22Rv1 (cell line): ENCODE data around the gene TMEM222.

Experiments used
- ZFX ChIP-seq: fragments of 450-650 bp; IDR thresholded peaks from 2 replicates; pipeline ENCODE4 v1.6.1; 2017; ENCODE audit warnings: antibody characterized with exemption, borderline replicate concordance
- TF ChIP-seq, protein P1 (sequence below): fragments of 450-650 bp; IDR thresholded peaks from 2 replicates; pipeline ENCODE4 v1.5.1; 2017; ENCODE audit warnings: mild to moderate bottlenecking

DNA sequence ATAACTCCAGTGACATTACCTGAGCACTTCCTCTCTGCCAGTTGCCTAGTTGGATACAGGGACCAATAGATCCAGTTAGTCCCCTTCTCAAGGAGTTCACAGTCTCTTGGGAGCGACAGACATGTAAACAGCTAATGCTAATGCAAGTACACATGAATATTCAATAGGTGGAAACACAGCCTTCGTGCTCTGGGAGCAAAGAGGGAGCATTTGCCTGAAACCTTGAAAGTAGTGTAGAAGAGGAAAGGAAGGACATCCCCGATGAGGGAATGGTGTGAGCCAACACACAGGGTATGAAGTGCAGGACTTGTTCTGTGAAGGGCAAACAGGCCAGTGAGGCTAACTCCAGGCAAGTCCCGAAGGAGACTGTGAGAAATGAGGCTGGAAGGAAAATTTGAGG lies 3.8 kb upstream of the TMEM222 start:
- TF ChIP-seq, protein P1, sequence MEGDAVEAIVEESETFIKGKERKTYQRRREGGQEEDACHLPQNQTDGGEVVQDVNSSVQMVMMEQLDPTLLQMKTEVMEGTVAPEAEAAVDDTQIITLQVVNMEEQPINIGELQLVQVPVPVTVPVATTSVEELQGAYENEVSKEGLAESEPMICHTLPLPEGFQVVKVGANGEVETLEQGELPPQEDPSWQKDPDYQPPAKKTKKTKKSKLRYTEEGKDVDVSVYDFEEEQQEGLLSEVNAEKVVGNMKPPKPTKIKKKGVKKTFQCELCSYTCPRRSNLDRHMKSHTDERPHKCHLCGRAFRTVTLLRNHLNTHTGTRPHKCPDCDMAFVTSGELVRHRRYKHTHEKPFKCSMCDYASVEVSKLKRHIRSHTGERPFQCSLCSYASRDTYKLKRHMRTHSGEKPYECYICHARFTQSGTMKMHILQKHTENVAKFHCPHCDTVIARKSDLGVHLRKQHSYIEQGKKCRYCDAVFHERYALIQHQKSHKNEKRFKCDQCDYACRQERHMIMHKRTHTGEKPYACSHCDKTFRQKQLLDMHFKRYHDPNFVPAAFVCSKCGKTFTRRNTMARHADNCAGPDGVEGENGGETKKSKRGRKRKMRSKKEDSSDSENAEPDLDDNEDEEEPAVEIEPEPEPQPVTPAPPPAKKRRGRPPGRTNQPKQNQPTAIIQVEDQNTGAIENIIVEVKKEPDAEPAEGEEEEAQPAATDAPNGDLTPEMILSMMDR: no peak
- no peak for TF ChIP-seq ZFX
